HG03469 (cell line): ENCODE measurements around the gene CAT.

Experiments
- ATAC-seq: cut with Tn5 transposase; IDR thresholded peaks from one replicate; pipeline ENCODE4 v1.9.1; 2021; ENCODE audit warnings: mild to moderate bottlenecking, moderate library complexity, moderate number of reproducible peaks; ENCODE audit not compliant: unreplicated experiment

CAT gene

GRCh38 chr11:34438529-34439507 lies at the start of gene CAT:
CAT (plus strand) TSS chr11:34438934; CDS start chr11:34439014, 80 bp downstream.
- peak; percentile 94 for ATAC-seq

- ATAC-seq: no peak
Observed at GRCh38 chr11:34394771-34395300, 43.9 kb upstream of the CAT start.

GRCh38 chr11:34395916-34396550 lies 42.7 kb upstream of the CAT start:
- no peak for ATAC-seq

- no peak for ATAC-seq
Observed at GRCh38 chr11:34397120-34397519, 41.6 kb upstream of the CAT start.

- ATAC-seq: no peak
Observed at GRCh38 chr11:34397811-34398210, 40.9 kb upstream of the CAT start.

- ATAC-seq: no peak
Observed at GRCh38 chr11:34403431-34403830, 35.3 kb upstream of the CAT start.

GRCh38 chr11:34404280-34404679 lies 34.5 kb upstream of the CAT start:
- ATAC-seq: no peak

GRCh38 chr11:34405079-34405858 lies 33.5 kb upstream of the CAT start:
- ATAC-seq: no peak

GRCh38 chr11:34406413-34406812 lies 32.3 kb upstream of the CAT start:
- ATAC-seq: no peak

- no peak for ATAC-seq
Observed at GRCh38 chr11:34407121-34407813, 31.5 kb upstream of the CAT start.

GRCh38 chr11:34408580-34409172 lies 30.1 kb upstream of the CAT start:
- ATAC-seq: no peak

- no peak for ATAC-seq
Observed at GRCh38 chr11:34411111-34411510, 27.6 kb upstream of the CAT start.

- ATAC-seq: no peak
Observed at GRCh38 chr11:34411791-34412190, 26.9 kb upstream of the CAT start.

GRCh38 chr11:34413263-34413662 lies 25.5 kb upstream of the CAT start:
- ATAC-seq: no peak

GRCh38 chr11:34415538-34415937 lies 23.2 kb upstream of the CAT start:
- ATAC-seq: no peak

- ATAC-seq: no peak
Observed at GRCh38 chr11:34416088-34416487, 22.6 kb upstream of the CAT start.

GRCh38 chr11:34416766-34417165 lies 22.0 kb upstream of the CAT start:
- no peak for ATAC-seq

GRCh38 chr11:34417202-34417601 lies 21.5 kb upstream of the CAT start:
- no peak for ATAC-seq

GRCh38 chr11:34419158-34419557 lies 19.6 kb upstream of the CAT start:
- ATAC-seq: no peak

GRCh38 chr11:34423300-34423699 lies 15.4 kb upstream of the CAT start:
- ATAC-seq: no peak
